Keratinocyte (primary cell): ENCODE data around the gene TRAFD1. TPM values are rescaled to one million over a fixed set of nuclear protein-coding genes. Genes with fewer than 3 reads are reported as not detected.

ENCODE experiments used
- DNase-seq: peaks from one replicate; pipeline ENCODE4 v3.0.0-alpha.2; 2011; ENCODE audit warnings: low read depth, missing footprints, low spot score
- FAIRE-seq: peaks from 2 replicates; lab custom pipeline; 2011; peaks lifted over from hg19 to GRCh38; lab: Jason Lieb, UNC
- H2AFZ ChIP-seq: 2 replicates; pipeline ENCODE4 v1.6.0; 2012; ENCODE audit warnings: low read length, control low read depth, inconsistent platforms; ENCODE audit not compliant: control insufficient read depth
- H3K27ac ChIP-seq: 2 replicates; pipeline ENCODE4 v1.5.1; 2011; ENCODE audit warnings: low read length; ENCODE audit not compliant: control insufficient read depth, insufficient read depth
- H3K27me3 ChIP-seq: 3 replicates; pipeline ENCODE4 v1.6.0; 2011; ENCODE audit warnings: low read length; ENCODE audit not compliant: control insufficient read depth, insufficient read depth; ENCODE audit errors: extremely low read depth
- H3K36me3 ChIP-seq, 2 experiments: 2 replicates in 1 of 2; 3 replicates in 1 of 2; pipeline ENCODE4 v1.5.1; 2011; ENCODE audit warnings: low read length in 2 of 2, mild to moderate bottlenecking in 1 of 2; ENCODE audit not compliant: control insufficient read depth in 2 of 2, insufficient read depth in 2 of 2; ENCODE audit errors: extremely low read depth in 1 of 2
- H3K4me1 ChIP-seq: 3 replicates; pipeline ENCODE4 v1.5.1; 2011; ENCODE audit warnings: low read length; ENCODE audit not compliant: control insufficient read depth, insufficient read depth; ENCODE audit errors: extremely low read depth
- H3K4me2 ChIP-seq: 3 replicates; pipeline ENCODE4 v1.6.0; 2011; ENCODE audit warnings: low read depth, low read length; ENCODE audit not compliant: control insufficient read depth, insufficient read depth; ENCODE audit errors: extremely low read depth
- H3K4me3 ChIP-seq, 3 experiments: fragments of 200-600 bp in 1 of 3; sonication (generic) in 1 of 3; 2 replicates in 2 of 3; 3 replicates in 1 of 3; pipeline ENCODE4 v1.5.1; 2011 to 2016; ENCODE audit warnings: low read length in 3 of 3, mild to moderate bottlenecking in 3 of 3, control low read depth in 2 of 3, inconsistent platforms in 1 of 3, low read depth in 1 of 3, mixed read lengths in 1 of 3, mixed run types in 1 of 3, moderate library complexity in 1 of 3; ENCODE audit not compliant: control insufficient read depth in 2 of 3, insufficient read depth in 2 of 3; ENCODE audit errors: extremely low read depth in 1 of 3
- H3K79me2 ChIP-seq: 2 replicates; pipeline ENCODE4 v1.6.0; 2012; ENCODE audit warnings: low read length; ENCODE audit not compliant: control insufficient read depth, insufficient read depth
- H3K9ac ChIP-seq: 3 replicates; pipeline ENCODE4 v1.6.0; 2011; ENCODE audit warnings: low read length; ENCODE audit not compliant: control insufficient read depth, insufficient read depth; ENCODE audit errors: extremely low read depth
- H3K9me1 ChIP-seq: 3 replicates; pipeline ENCODE4 v1.6.0; 2011; ENCODE audit warnings: low read length; ENCODE audit not compliant: control insufficient read depth, insufficient read depth; ENCODE audit errors: extremely low read depth
- H3K9me3 ChIP-seq: 2 replicates; pipeline ENCODE4 v1.5.1; 2012; ENCODE audit warnings: low read depth, low read length; ENCODE audit not compliant: control insufficient read depth
- H4K20me1 ChIP-seq: 3 replicates; pipeline ENCODE4 v1.6.0; 2011; ENCODE audit warnings: low read length; ENCODE audit not compliant: control insufficient read depth, insufficient read depth; ENCODE audit errors: extremely low read depth
- CTCF ChIP-seq, 3 experiments: IDR thresholded peaks in 1 of 3; conservative IDR thresholded peaks in 1 of 3; optimal IDR thresholded peaks in 1 of 3; 2 replicates in 2 of 3; 3 replicates in 1 of 3; pipeline versions ENCODE3 to v1.5.1; 2011; ENCODE audit warnings: low read length in 3 of 3, mild to moderate bottlenecking in 3 of 3, moderate library complexity in 2 of 3, control low read depth in 1 of 3, inconsistent platforms in 1 of 3; ENCODE audit not compliant: insufficient read depth in 2 of 3; ENCODE audit errors: extremely low read depth in 1 of 3
- EZH2 ChIP-seq: IDR thresholded peaks from one replicate; pipeline ENCODE4 v1.6.1; 2012; ENCODE audit warnings: inconsistent platforms, mild to moderate bottlenecking, low read length, moderate library complexity
- dilution Hi-C: fragments of 300-500 bp; cut with MboI; formaldehyde crosslinking; loops from one replicate; pipeline ENCODE4 v1.7.0; 2020; ENCODE audit warnings: low sequenced_read_pairs; ENCODE audit not compliant: extremely low pct_ligation_motif_present
- polyA minus RNA-seq, 3 experiments: library from RNA; depleted of rRNA, polyadenylated mRNA; stranded (reverse); fragments of >200 nt; gene quantifications; 1 replicate in 1 of 3; 2 replicates in 1 of 3; 3 replicates in 1 of 3; pipeline ENCODE4 v1.2.3, GENCODE V29; 2011
- polyA plus RNA-seq, 5 experiments: library from polyadenylated mRNA; depleted of rRNA in 3 of 5; stranded (reverse) in 3 of 5; stranded (forward) in 1 of 5; unstranded in 1 of 5; fragments of >200 nt; gene quantifications; 1 replicate in 1 of 5; 2 replicates in 3 of 5; 3 replicates in 1 of 5; pipeline versions ENCODE4 v1.2.1 to v1.2.3, GENCODE V29; 2011 to 2012; ENCODE audit warnings: missing spikeins in 2 of 5, low read depth in 1 of 5, low replicate concordance in 1 of 5

The TRAFD1 gene
- polyA plus RNA-seq: 23.7 to 33.1 TPM (median 25.6 TPM) in 3 replicates
- 22.5 TPM for polyA plus RNA-seq (2011; ENCODE audit: low read depth)
- 19.4 and 26.8 TPM in 2 replicates for polyA plus RNA-seq (2011; cell fraction: cytosol; rRNA removed)
- polyA plus RNA-seq (2011; cell fraction: nucleus; rRNA removed): 38.6 and 43.0 TPM in 2 replicates
- 20.2 and 24.3 TPM in 2 replicates for polyA plus RNA-seq (2012; ENCODE audit: low replicate concordance)
- polyA minus RNA-seq: 12.3 to 37.4 TPM (median 33.8 TPM) in 3 replicates
- 13.4 TPM for polyA minus RNA-seq (2011; cell fraction: cytosol; rRNA and poly(A)+ RNA removed)
- 15.7 and 24.7 TPM in 2 replicates for polyA minus RNA-seq (2011; cell fraction: nucleus; rRNA and poly(A)+ RNA removed)

- Histone ChIP-seq H3K27me3 (no peaks in the 10 kb centered on the region), H3K27ac (peak within 1 kb of the TSS; percentile 80), H3K4me3 (peak within 1 kb of the TSS; percentile 86 to 93 (median 89)), H3K4me2 (peak within 1 kb of the TSS; percentile 99), H3K9me1 (peaks cover 2% of the 10 kb centered on the region), H4K20me1 (no peaks in the 10 kb centered on the region), H3K36me3 (no peaks in the 10 kb centered on the region), H3K79me2 (peaks cover 26% of the 10 kb centered on the region), H3K9ac (peak within 1 kb of the TSS; percentile 94), H3K4me1 (peaks cover 46% of the 10 kb centered on the region), H3K9me3 (no peaks in the 10 kb centered on the region), H2AFZ (peak within 1 kb of the TSS; percentile 87)
- dilution Hi-C loops: no loop called here
- peak; percentile 39 for FAIRE-seq
- TF ChIP-seq EZH2 (no peak), CTCF (optimal IDR thresholded peaks at IDR 0.05 in 1 of 3, IDR thresholded peaks at IDR 0.05 in 1 of 3, conservative IDR thresholded peaks at IDR 0.05 in 1 of 3; ENCODE audit: extremely low read depth in 1 of 3, insufficient read depth in 2 of 3, low read length in 3 of 3) (no peak)
- DNase-seq: peak; percentile 75
These were observed at the start of gene TRAFD1 for GRCh38 chr12:112125250-112125999. TRAFD1 (plus strand) TSS chr12:112125560; CDS start chr12:112130523, 4,963 bp downstream.

GRCh38 chr12:112087055-112087850 lies 38.1 kb upstream of the TRAFD1 start:
- H3K27me3 ChIP-seq: no peaks in the 10 kb centered on the region
- peaks cover 48% of the 10 kb centered on the region for H3K79me2 ChIP-seq
- no peak overlapping the region for H3K9ac ChIP-seq
- H2AFZ ChIP-seq: no peak overlapping the region
- FAIRE-seq: no peak
- H3K36me3 ChIP-seq: peaks cover 18 to 26% of the 10 kb centered on the region in 2 experiments
- H3K4me2 ChIP-seq: no peak overlapping the region
- H3K9me3 ChIP-seq: no peaks in the 10 kb centered on the region
- H3K4me1 ChIP-seq: no peaks in the 10 kb centered on the region
- H4K20me1 ChIP-seq: no peaks in the 10 kb centered on the region
- dilution Hi-C loops: no loop called here
- TF ChIP-seq EZH2 (no peak), CTCF (optimal IDR thresholded peaks at IDR 0.05 in 1 of 3, IDR thresholded peaks at IDR 0.05 in 1 of 3, conservative IDR thresholded peaks at IDR 0.05 in 1 of 3; ENCODE audit: extremely low read depth in 1 of 3, insufficient read depth in 2 of 3, low read length in 3 of 3) (no peak)
- H3K27ac ChIP-seq: no peak overlapping the region
- H3K9me1 ChIP-seq: no peaks in the 10 kb centered on the region
- DNase-seq: no peak
- no peak overlapping the region for H3K4me3 ChIP-seq
